Neuronal stem cell (in vitro differentiated cells): ENCODE results near the gene EPHA1.

Experiments used
- DNase-seq: peaks from one replicate; pipeline ENCODE4 v3.0.0-alpha.2; 2013; ENCODE audit warnings: low spot score
- H2AFZ ChIP-seq: one replicate; pipeline ENCODE4 v1.6.1; 2013; ENCODE audit warnings: mild to moderate bottlenecking, low read length, inconsistent platforms
- H2AK5ac ChIP-seq: 2 replicates; pipeline ENCODE4 v1.6.1; 2013; ENCODE audit warnings: low read depth, mild to moderate bottlenecking, inconsistent platforms, low read length, moderate library complexity, mixed read lengths
- H2BK120ac ChIP-seq: 2 replicates; pipeline ENCODE4 v1.6.1; 2013; ENCODE audit warnings: low read depth, mild to moderate bottlenecking, inconsistent platforms, low read length, moderate library complexity, mixed read lengths
- H2BK12ac ChIP-seq: one replicate; pipeline ENCODE4 v1.6.1; 2013; ENCODE audit warnings: low read length, inconsistent platforms
- H2BK15ac ChIP-seq: 2 replicates; pipeline ENCODE4 v1.6.1; 2013; ENCODE audit warnings: mild to moderate bottlenecking, low read length, inconsistent platforms, mixed read lengths
- H2BK5ac ChIP-seq: one replicate; pipeline ENCODE4 v1.6.1; 2013; ENCODE audit warnings: inconsistent platforms, mild to moderate bottlenecking, low read length, moderate library complexity
- H3K14ac ChIP-seq: one replicate; pipeline ENCODE4 v1.6.1; 2013; ENCODE audit warnings: low read length, inconsistent platforms
- H3K18ac ChIP-seq: 2 replicates; pipeline ENCODE4 v1.6.1; 2013; ENCODE audit warnings: low read length, inconsistent platforms
- H3K23ac ChIP-seq: 2 replicates; pipeline ENCODE4 v1.6.1; 2013; ENCODE audit warnings: low read depth, mild to moderate bottlenecking, mixed read lengths, low read length, inconsistent platforms; ENCODE audit not compliant: poor library complexity
- H3K27ac ChIP-seq: replicated peaks from 3 replicates; pipeline ENCODE4 v1.5.1; 2013; ENCODE audit warnings: low read length, inconsistent platforms
- H3K27me3 ChIP-seq, 3 experiments: 2 replicates each; pipeline ENCODE4 v1.6.1; 2013; ENCODE audit warnings: low read length in 3 of 3, mild to moderate bottlenecking in 2 of 3, inconsistent platforms in 1 of 3, low read depth in 1 of 3, mixed read lengths in 1 of 3, moderate library complexity in 1 of 3; ENCODE audit not compliant: control insufficient read depth in 3 of 3, insufficient read depth in 3 of 3
- H3K36me3 ChIP-seq, 2 donors: replicated peaks in 1 of 2; 2 replicates each; pipeline ENCODE4 v1.6.1; 2013; ENCODE audit warnings: low read length in 2 of 2; ENCODE audit not compliant: control insufficient read depth in 2 of 2, insufficient read depth in 2 of 2
- H3K4ac ChIP-seq: 2 replicates; pipeline ENCODE4 v1.6.1; 2013; ENCODE audit warnings: inconsistent platforms, mild to moderate bottlenecking, low read length, moderate library complexity
- H3K4me1 ChIP-seq, 2 donors: 1 replicate in 1 of 2; 2 replicates in 1 of 2; pipeline ENCODE4 v1.6.1; 2013; ENCODE audit warnings: low read length in 2 of 2, low read depth in 1 of 2; ENCODE audit not compliant: control insufficient read depth in 2 of 2, insufficient read depth in 1 of 2
- H3K4me2 ChIP-seq: one replicate; pipeline ENCODE4 v1.6.1; 2013; ENCODE audit warnings: mild to moderate bottlenecking, low read length, inconsistent platforms; ENCODE audit not compliant: insufficient read depth, poor library complexity, severe bottlenecking
- H3K4me3 ChIP-seq, 2 donors: 2 replicates each; pipeline ENCODE4 v1.5.1; 2013; ENCODE audit warnings: low read length in 2 of 2, mild to moderate bottlenecking in 2 of 2, inconsistent platforms in 1 of 2, moderate library complexity in 1 of 2
- H3K79me1 ChIP-seq: one replicate; pipeline ENCODE4 v1.6.1; 2013; ENCODE audit warnings: low read depth, mild to moderate bottlenecking, inconsistent platforms, low read length, moderate library complexity
- H3K9ac ChIP-seq: one replicate; pipeline ENCODE4 v1.6.1; 2013; ENCODE audit warnings: mild to moderate bottlenecking, low read depth, low read length, inconsistent platforms; ENCODE audit not compliant: poor library complexity
- H3K9me3 ChIP-seq, 2 donors: replicated peaks in 1 of 2; 2 replicates each; pipeline versions ENCODE3 to v1.6.1; 2013; ENCODE audit warnings: low read length in 2 of 2, mild to moderate bottlenecking in 2 of 2, inconsistent platforms in 1 of 2, low read depth in 1 of 2, mixed read lengths in 1 of 2, moderate library complexity in 1 of 2; ENCODE audit not compliant: control insufficient read depth in 2 of 2, insufficient read depth in 1 of 2
- H4K8ac ChIP-seq: one replicate; pipeline ENCODE4 v1.6.1; 2013; ENCODE audit warnings: low read depth, mild to moderate bottlenecking, inconsistent platforms, low read length, moderate library complexity
- H4K91ac ChIP-seq: one replicate; pipeline ENCODE4 v1.6.1; 2013; ENCODE audit warnings: low read length, low read depth, mild to moderate bottlenecking, inconsistent platforms; ENCODE audit not compliant: poor library complexity
- WGBS, 2 donors: extraction: QIAGEN DNeasy Blood & Tissue Kit; methylation state at CpG; one replicate each; pipeline ENCODE4 v1.1.7; 2013; ENCODE audit warnings: missing lambda C conversion rate in 2 of 2, mixed read lengths in 1 of 2; ENCODE audit not compliant: insufficient read length in 2 of 2, insufficient replicate concordance in 1 of 2; ENCODE audit errors: extremely low coverage in 2 of 2; 5-methylcytosine and 5-hydroxymethylcytosine counted together

Gene EPHA1

DNA sequence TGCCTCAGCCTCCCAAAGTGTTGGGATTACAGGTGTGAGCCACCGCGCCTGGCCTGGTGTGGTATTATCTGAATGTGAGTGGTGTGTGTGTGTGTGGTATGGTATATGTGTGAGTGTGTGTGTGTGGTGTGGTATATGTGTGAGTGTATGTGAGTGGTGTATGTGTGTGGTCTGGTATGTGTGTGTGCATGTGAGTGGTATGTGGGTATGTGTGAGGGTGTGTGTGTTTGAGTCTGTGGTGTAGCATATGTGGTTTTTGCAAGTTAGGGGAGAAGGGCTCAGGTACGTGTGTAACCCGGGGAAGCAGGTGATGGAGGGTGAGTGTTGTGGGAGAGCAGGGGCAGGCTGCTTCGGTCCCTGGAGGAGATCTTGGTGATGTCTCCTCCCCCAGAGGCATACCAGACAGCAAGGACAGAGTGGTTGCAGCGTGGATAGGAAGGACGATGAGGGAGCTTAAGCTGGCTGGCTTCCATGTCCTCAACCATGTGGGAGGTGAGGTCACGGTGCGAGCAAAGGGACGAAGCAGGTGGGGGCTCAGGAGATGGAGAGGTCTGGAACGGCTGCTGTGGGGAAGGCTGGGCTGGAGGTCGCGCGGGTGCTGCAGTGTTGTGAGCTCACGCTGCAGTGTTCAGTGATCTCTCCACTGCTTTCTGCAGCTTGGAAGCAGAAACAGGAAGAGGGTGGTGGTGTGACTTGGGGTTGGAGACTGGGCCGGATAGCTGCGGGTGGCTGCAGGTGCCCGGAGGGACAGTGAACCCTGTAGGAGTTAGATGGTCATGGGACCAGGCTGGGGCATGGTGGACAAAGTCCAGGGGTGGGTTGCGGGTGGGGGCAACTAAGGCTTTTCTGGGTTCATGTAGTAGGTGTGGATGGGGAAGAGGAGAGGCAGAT, 22.5 kb downstream of the EPHA1 start:
- H3K36me3 ChIP-seq = peaks cover 39 to 78% of the 10 kb centered on the region in 2 donors
- peaks cover 5 to 14% of the 10 kb centered on the region in 2 donors for H3K4me1 ChIP-seq

DNA sequence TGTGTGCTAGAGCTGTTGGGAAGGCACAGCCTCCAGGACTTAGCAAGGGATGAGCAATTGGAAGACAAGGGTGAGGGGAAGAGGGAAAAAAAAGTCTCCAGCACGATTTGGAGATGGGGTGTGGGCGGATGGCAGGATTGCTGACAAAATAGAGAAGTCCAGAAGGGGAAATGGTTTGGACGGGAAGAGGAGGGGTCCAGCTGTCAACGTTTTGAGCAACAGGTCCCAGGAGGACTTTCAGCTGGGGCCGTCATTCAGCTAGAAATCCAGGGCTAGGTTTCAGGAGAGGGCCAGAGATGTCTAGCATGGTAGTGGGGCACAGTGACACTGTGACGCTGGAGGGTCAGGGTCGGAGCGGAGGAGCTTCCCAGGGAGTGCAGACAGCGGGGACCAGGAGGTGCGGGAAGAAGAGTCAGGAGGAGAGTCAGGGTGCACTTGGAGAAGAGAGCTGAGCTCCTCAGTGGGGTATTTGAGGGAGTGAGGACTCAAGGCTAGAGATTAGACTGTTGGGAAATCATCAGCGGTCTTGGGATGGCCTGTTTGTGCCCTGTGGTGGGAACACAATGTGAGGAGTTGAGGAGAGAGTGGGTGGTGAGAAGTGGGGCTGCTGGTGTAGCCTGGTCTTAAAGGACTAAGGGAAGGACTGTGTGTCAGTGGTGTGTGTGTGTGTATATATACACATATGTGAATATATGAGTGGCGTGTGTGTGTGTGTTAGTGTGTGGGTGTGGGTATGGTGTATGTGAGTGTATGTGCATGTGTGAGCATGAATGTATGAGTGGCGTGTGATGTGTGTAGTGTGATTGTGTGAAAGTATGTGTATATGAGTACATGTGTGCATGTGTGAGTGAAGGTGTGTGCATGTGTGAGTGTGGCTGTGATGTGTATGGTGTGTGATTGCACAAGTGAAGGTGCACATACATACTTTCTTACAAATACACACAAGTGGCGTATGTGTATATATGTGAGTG, 23.7 kb downstream of the EPHA1 start:
- no peak for DNase-seq
- Histone ChIP-seq H3K4me2 (no peak overlapping the region), H3K4me3 (peak overlapping the region in 1 of 2 donors; percentile 3), H2BK120ac (no peak overlapping the region), H3K27me3 (no peaks in the 10 kb centered on the region), H3K9me3 (peaks cover 0 to 2% of the 10 kb centered on the region in 2 donors), H3K14ac (no peak overlapping the region), H2BK5ac (no peak overlapping the region), H3K4ac (no peak overlapping the region), H4K8ac (no peak overlapping the region), H2AK5ac (no peak overlapping the region), H3K27ac (no peak overlapping the region), H4K91ac (no peak overlapping the region), H3K79me1 (peaks cover 8% of the 10 kb centered on the region), H3K36me3 (peaks cover 31 to 66% of the 10 kb centered on the region in 2 donors), H2AFZ (no peak overlapping the region), H3K9ac (no peak overlapping the region), H3K23ac (no peak overlapping the region), H2BK12ac (no peak overlapping the region), H3K18ac (no peak overlapping the region), H3K4me1 (peaks cover 5 to 14% of the 10 kb centered on the region in 2 donors), H2BK15ac (no peak overlapping the region)
- 100% methylated on average over 1 to 2 of the region's 14 CpGs for WGBS, 2 donors

More for the DNA sequence above, 22.5 kb downstream of the EPHA1 start:
- Histone ChIP-seq H3K18ac (no peak overlapping the region), H3K4ac (no peak overlapping the region), H3K9ac (no peak overlapping the region), H3K23ac (no peak overlapping the region), H2AFZ (no peak overlapping the region), H3K4me3 (peak overlapping the region in 1 of 2 donors; percentile 7), H4K8ac (no peak overlapping the region), H3K79me1 (peaks cover 8% of the 10 kb centered on the region), H2BK120ac (no peak overlapping the region), H2BK12ac (no peak overlapping the region), H3K4me2 (no peak overlapping the region), H3K14ac (no peak overlapping the region), H2BK15ac (no peak overlapping the region), H4K91ac (no peak overlapping the region), H3K9me3 (peaks cover 0 to 2% of the 10 kb centered on the region in 2 donors), H2BK5ac (no peak overlapping the region), H3K27ac (no peak overlapping the region), H3K27me3 (no peaks in the 10 kb centered on the region), H2AK5ac (no peak overlapping the region)
- WGBS, 2 donors = no CpG with 5 or more reads among the region's 19 CpGs
- no peak for DNase-seq

- WGBS, 2 donors = no CpG with 5 or more reads among the region's 5 CpGs
- DNase-seq = no peak
- Histone ChIP-seq H3K4ac (no peak overlapping the region), H2BK15ac (no peak overlapping the region), H3K18ac (no peak overlapping the region), H4K8ac (no peak overlapping the region), H4K91ac (no peak overlapping the region), H3K23ac (no peak overlapping the region), H3K9me3 (peaks cover 0 to 2% of the 10 kb centered on the region in 2 donors), H2AK5ac (no peak overlapping the region), H3K27me3 (no peaks in the 10 kb centered on the region), H3K79me1 (peaks cover 8% of the 10 kb centered on the region), H3K4me2 (no peak overlapping the region), H3K14ac (no peak overlapping the region), H3K4me3 (no peak overlapping the region), H2BK5ac (no peak overlapping the region), H2BK120ac (no peak overlapping the region), H2AFZ (no peak overlapping the region), H3K36me3 (peaks cover 23 to 58% of the 10 kb centered on the region in 2 donors), H3K27ac (no peak overlapping the region), H3K9ac (no peak overlapping the region), H2BK12ac (no peak overlapping the region), H3K4me1 (peaks cover 11 to 19% of the 10 kb centered on the region in 2 donors)
Measured at GRCh38 chr7:143384148-143384547, 24.5 kb downstream of the EPHA1 start.

GRCh38 chr7:143383642-143383957, 25.1 kb downstream of the EPHA1 start:
- H3K9ac ChIP-seq = no peak overlapping the region
- no peak overlapping the region for H2AK5ac ChIP-seq
- H4K91ac ChIP-seq = no peak overlapping the region
- H2BK15ac ChIP-seq = no peak overlapping the region
- no peak for DNase-seq
- H3K4me2 ChIP-seq = no peak overlapping the region
- H3K9me3 ChIP-seq = peaks cover 0 to 2% of the 10 kb centered on the region in 2 donors
- no peak overlapping the region for H4K8ac ChIP-seq
- H3K4ac ChIP-seq = no peak overlapping the region
- H3K36me3 ChIP-seq = peaks cover 17 to 52% of the 10 kb centered on the region in 2 donors
- H2BK12ac ChIP-seq = no peak overlapping the region
- H2BK5ac ChIP-seq = no peak overlapping the region
- H3K23ac ChIP-seq = no peak overlapping the region
- H2BK120ac ChIP-seq = no peak overlapping the region
- H3K14ac ChIP-seq = no peak overlapping the region
- H3K4me1 ChIP-seq = peaks cover 16 to 19% of the 10 kb centered on the region in 2 donors
- peaks cover 8% of the 10 kb centered on the region for H3K79me1 ChIP-seq
- no peak overlapping the region for H3K4me3 ChIP-seq
- no peak overlapping the region for H3K27ac ChIP-seq
- H3K18ac ChIP-seq = no peak overlapping the region
- WGBS, 2 donors = no CpG with 5 or more reads among the region's 1 CpG
- no peaks in the 10 kb centered on the region for H3K27me3 ChIP-seq
- no peak overlapping the region for H2AFZ ChIP-seq
